ENCODE measurements around the gene UPF1.

Gene UPF1

GRCh38 chr19:18875726-18876125 is 44.0 kb downstream of the UPF1 start:
- no peak for DNase-seq (ENCODE audit: low read depth in 3 of 3)

GRCh38 chr19:18876865-18877264 is 45.1 kb downstream of the UPF1 start:
- no peak for DNase-seq (ENCODE audit: low read depth in 3 of 3)

DNA sequence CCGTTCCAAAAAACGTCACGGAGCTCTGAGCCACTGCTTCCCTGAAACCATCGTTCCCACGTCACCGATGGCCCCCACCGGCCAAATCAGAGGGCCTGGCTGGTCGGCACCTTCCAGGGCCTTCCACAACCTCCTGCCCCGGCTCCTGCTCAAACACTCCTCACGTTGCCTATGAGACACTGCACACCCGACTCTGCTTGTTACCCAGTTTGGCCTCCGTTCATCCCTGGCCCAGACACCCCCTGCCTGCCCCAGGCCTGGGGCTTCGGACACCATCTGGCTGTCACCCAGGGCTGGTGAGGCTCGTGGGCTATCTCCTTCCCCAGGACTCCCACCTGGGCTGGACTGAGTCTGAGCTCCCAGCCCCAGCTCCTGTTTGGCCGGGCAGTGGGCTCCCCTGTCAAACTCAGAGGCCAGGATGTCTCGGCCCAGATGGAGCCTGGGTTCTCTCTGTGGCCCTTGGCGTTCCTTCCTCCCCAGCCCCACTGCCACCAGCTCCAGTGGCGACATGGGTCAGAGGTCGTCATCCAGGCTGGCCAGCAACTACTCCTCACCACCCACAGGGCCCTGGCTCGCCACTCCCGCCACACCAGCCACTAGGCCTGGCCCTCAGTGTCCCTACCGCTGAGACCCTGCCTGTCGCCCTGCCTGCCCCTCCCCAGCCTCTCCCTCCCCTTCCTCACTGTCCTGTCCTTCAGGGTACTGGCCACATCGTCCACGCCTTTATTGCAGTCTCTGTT is 46.5 kb downstream of the UPF1 start:
- DNase-seq (ENCODE audit: low read depth in 3 of 3): no peak

DNA sequence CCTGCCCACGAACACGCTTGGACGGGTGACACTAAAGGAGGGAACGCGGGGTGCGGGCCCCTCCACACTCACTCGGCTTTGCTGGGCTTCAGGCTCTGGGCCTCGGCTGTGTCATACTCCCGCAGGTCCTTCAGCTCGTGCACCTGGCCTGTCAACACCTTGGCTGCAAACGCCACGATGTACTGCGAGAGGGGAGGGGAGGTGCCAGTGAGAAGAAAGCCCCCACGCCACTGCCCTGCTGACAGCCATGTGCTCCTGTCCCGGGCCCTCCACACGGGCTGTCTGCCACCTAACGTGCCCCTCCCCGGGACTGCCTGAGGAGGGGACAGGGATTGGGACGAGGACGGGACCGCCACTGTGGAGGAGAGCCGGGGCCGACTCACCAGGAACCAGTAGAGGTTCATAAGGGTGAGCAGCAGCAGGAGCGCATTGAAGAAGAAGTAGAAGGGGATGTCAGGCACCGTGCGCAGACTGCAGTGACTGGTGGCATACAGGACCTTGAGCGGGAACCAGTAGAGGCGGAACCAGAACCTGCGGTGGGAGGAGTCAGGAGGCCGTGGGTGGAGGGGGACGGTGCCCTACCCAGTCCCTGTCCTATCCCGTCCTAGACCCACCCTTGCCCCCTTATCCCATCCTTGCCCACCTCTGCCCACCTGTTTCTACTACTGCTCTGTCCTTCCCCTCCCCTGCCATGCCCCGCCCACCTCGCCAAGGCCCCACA is 47.3 kb downstream of the UPF1 start:
- DNase-seq (ENCODE audit: low read depth in 3 of 3): no peak

GRCh38 chr19:18879579-18880373 is 48.0 kb downstream of the UPF1 start:
- no peak for DNase-seq (ENCODE audit: low read depth in 3 of 3)

DNA sequence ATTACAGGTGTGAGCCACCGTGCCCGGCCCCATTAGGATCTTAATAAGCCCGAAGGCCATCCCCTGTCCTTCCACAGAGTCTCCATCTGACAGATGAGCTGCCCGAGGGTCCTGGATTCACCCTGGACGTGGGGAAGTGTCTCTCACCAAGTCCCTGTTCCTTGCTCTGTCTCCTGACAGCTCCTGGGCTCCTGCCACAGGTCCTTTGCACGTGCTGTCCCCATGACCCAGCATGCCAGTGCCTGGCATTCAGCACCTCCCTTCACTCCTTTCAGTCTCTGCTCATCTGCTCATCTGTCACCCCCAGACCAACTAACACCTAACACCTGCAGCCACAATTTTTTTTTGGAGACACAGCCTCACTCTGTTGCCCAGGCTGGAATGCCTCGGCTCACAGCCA is 49.7 kb downstream of the UPF1 start:
- DNase-seq (ENCODE audit: low read depth in 3 of 3): no peak

GRCh38 chr19:18883526-18884304 is 52.0 kb downstream of the UPF1 start:
- DNase-seq (ENCODE audit: low read depth in 3 of 3): no peak

DNA sequence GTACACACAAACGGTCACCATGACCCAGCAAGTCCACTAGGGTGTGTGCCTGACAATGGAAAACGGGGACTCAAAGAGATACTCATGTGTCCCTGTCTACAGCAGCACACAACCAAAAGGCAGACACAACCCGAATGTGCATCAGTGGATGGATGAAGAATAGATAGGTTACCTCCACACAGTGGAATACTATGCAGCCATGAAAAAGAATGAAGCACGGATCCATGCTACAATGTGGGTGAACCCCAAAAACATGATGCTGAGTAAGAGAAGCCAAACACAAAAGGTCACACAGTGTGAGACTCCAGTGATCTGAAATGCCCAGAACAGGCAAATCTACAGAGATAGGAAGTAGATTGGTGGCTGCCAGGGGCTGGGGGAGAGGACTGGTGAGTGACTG is 55.2 kb downstream of the UPF1 start:
- DNase-seq (ENCODE audit: low read depth in 3 of 3): no peak

DNA sequence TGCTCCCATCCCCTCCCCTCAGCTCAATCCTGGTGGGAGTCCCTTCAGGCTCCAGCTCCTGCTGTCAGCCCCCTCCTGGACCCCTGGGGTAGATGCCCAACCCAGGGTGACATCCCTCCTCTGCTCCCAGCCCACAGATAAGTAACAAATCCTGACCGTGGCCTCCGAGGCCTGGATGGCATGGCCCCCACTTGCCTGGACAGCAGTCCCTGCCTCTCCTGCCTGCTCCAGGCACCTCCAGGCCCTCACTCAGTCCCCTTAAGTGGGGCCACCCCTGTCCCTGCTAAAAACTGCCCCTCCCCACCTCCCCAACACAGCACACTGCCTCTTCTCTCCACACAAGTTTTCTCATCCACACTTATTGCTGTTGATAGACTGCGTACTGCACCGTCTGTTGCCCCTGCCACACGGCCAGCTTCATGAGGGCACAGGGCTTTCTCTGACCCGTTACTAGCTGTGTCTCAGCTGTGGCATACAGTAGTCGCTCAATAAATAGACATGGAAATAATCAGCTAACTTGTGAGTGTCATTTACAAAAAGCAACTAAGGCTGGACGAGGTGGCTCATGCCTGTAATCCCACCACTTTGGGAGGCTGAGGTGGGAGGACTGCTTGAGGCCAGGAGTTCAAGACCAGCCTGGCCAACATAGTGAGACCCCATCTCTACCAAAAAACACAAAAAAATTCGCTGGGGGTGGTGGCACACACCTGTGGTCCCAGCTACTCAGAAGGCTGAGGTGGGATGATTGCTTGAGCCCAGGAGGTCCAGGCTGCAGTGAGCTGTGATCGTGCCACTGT is 58.4 kb downstream of the UPF1 start:
- no peak for DNase-seq (ENCODE audit: low read depth in 3 of 3)

- no peak for DNase-seq (ENCODE audit: low read depth in 3 of 3)
These were observed 62.0 kb downstream of the UPF1 start for GRCh38 chr19:18893587-18894253.

DNA sequence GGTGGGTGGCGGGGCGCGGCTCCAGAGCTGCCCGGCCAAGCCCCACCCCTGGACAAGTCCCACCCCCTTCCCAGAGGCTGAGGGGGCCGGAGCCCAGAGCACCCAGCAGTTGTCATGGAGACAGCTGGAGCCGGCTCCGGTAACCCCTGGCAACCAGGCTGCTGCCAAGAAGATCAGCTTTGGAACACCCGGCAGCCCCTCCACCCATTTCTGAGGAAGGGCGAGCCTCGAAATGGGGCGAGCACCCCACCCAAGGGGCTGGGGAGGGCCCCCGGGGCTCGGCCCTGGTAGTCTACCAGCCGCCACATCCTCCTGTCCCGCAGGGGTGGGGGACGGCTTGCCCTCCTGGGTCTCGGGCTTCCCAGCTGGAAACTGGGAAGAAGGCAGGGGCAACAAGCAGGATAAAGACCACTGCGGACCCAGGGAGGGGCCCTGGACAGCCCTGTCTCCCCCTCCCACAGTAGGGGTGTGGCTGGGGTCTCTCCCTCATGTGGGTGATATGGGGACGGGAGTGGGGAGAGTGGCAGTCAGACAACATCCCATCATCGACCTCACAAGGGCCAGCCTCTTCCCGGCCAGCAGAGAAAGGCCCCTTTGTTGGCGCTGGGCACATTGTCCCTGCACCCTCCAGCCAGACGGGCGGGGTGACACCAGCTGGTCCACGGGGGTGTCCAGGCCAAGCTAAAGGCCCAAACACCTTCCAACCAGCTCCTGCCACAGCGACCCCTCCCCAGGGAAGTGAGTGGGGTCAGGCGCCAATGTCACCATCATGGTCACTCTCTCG is 62.7 kb downstream of the UPF1 start:
- no peak for DNase-seq (ENCODE audit: low read depth in 3 of 3)

- no peak for DNase-seq (ENCODE audit: low read depth in 3 of 3)
These were observed 63.5 kb downstream of the UPF1 start for GRCh38 chr19:18895038-18895823.

- no peak for DNase-seq (ENCODE audit: low read depth in 3 of 3)
These were observed 64.1 kb downstream of the UPF1 start, which contains the start of gene CERS1 for GRCh38 chr19:18895824-18896341. CERS1 (minus strand) TSS chr19:18896158; CDS start chr19:18896072, 86 bp downstream.

- DNase-seq (ENCODE audit: low read depth in 3 of 3): no peak
These were observed 64.7 kb downstream of the UPF1 start for GRCh38 chr19:18896421-18896841.

- no peak for DNase-seq (ENCODE audit: low read depth in 3 of 3)
These were observed 65.6 kb downstream of the UPF1 start for GRCh38 chr19:18897094-18898029.

DNA sequence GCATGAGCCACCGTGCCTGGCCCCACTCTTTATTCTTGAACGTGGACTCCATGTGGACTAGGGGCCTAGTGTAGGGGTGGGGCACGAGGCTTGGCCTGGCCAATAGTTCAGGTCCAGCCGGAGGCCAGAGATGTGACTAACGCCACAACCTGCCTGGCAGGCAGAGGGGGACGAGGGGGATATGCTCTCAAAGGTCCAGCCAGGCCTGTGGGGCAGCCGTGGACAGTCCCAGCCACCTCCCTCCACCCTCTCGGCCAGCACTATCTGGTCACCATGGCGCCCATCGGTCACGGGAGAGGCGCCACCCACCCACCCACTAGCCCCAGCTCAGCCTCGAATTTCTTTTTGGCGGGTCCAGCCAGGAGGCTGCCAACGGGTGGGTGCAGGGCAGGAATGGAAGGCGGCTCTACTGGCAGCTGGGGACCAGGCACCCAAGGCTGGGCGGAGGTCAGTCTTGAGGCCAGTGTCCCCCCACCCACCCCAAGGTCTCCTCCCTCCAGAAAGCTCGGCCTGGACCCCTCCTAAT is 66.4 kb downstream of the UPF1 start:
- no peak for DNase-seq (ENCODE audit: low read depth in 3 of 3)

All from stimulated activated CD4-positive, alpha-beta T cell treated with anti-CD3 and anti-CD28 coated beads, TNF-alpha, amount 100 ng/mL, for 4 hours (primary cell).